ENCODE results near the gene HTR6. TPM values are rescaled to one million over a fixed set of nuclear protein-coding genes. Genes with fewer than 3 reads are reported as not detected.
A peak's percentile ranks its signal among the peaks of the same experiment; 100 is the strongest.

Gene HTR6
- total RNA-seq, 1 donor from 2014 or later = not detected

DNA sequence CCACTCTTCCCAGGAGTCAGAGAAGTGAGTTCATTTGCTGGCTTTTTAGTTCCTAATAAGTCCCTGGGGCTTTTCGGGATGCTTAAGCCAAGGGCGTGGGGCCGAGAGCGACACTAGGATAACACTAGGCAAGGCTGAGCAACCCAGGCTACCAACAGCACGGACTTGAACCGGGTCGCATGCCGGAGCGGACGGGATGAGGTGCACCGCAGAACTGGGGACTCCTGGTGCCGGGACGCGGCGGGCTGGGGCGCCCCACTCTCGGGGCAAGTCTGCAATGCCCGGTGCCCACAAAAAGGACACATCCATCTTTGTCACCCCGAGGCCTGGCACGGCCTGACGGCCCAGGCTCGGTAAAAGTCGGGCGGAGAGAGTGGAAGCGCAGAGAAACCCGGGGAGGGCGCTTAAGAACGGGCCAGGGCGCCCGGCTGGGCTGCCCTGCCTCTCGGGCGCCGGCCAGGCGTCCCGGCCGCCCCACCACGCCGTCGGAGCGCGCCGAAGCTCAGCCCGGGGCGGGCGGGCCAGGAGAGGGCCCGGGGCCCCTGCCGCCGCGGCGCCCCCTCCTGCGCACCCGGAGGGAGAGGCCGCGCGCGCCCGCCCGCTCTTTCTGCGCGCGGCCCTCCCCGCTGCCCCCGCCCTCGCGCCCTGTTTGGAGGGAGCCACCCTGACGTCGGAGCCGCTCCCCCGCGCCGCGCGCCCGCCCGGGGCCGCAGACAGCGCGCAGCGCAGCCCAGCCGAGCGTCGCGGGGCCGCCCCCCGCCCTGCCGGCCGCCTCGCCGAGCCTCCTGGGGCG lies 20.9 kb upstream of the HTR6 start, which contains the start of gene NBL1:
Gene NBL1, plus strand, starts transcription at position 710 of the 793 bp plus-strand sequence. CDS start 10,720 bp downstream, outside the sequence.
- Mint-ChIP-seq H3K4me3 (ENCODE audit: unreplicated experiment) (peak within 1 kb of the TSS; percentile 97), H3K9me3 (ENCODE audit: unreplicated experiment) (no peaks in the 10 kb centered on the region), H3K4me1 (ENCODE audit: unreplicated experiment) (peaks cover 17% of the 10 kb centered on the region), H3K27ac (ENCODE audit: unreplicated experiment) (peak within 1 kb of the TSS; percentile 67), H3K36me3 (ENCODE audit: low read depth, unreplicated experiment) (no peaks in the 10 kb centered on the region), H3K27me3 (ENCODE audit: unreplicated experiment) (peaks cover 11% of the 10 kb centered on the region)
- TF ChIP-seq, protein P1, sequence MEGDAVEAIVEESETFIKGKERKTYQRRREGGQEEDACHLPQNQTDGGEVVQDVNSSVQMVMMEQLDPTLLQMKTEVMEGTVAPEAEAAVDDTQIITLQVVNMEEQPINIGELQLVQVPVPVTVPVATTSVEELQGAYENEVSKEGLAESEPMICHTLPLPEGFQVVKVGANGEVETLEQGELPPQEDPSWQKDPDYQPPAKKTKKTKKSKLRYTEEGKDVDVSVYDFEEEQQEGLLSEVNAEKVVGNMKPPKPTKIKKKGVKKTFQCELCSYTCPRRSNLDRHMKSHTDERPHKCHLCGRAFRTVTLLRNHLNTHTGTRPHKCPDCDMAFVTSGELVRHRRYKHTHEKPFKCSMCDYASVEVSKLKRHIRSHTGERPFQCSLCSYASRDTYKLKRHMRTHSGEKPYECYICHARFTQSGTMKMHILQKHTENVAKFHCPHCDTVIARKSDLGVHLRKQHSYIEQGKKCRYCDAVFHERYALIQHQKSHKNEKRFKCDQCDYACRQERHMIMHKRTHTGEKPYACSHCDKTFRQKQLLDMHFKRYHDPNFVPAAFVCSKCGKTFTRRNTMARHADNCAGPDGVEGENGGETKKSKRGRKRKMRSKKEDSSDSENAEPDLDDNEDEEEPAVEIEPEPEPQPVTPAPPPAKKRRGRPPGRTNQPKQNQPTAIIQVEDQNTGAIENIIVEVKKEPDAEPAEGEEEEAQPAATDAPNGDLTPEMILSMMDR (IDR thresholded peaks at IDR 0.05; ENCODE audit: unreplicated experiment) = no peak
- no peak for DNase-seq (ENCODE audit: low spot score)

DNA sequence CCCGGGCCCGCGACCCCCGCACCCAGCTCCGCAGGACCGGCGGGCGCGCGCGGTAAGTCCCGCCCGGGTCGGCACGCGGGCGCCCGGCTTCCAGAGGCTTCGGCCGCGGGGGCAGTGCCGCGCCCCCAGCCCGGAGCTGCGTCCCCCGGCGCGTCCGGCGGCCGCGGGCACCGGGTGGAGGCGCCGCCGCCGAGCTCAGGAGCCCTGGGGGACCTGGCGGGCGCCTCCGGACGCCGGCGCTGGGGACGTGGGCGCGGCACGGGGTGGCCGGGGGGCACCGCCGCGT lies 20.3 kb upstream of the HTR6 start:
- no peak for DNase-seq (ENCODE audit: low spot score)
- no peak overlapping the region for H3K4me3 Mint-ChIP-seq (ENCODE audit: unreplicated experiment)
- no peak overlapping the region for H3K27ac Mint-ChIP-seq (ENCODE audit: unreplicated experiment)
- H3K4me1 Mint-ChIP-seq (ENCODE audit: unreplicated experiment) = peaks cover 17% of the 10 kb centered on the region
- H3K36me3 Mint-ChIP-seq (ENCODE audit: low read depth, unreplicated experiment) = no peaks in the 10 kb centered on the region
- H3K27me3 Mint-ChIP-seq (ENCODE audit: unreplicated experiment) = peaks cover 11% of the 10 kb centered on the region
- H3K9me3 Mint-ChIP-seq (ENCODE audit: unreplicated experiment) = no peaks in the 10 kb centered on the region
- TF ChIP-seq, protein P1 (IDR thresholded peaks at IDR 0.05; ENCODE audit: unreplicated experiment) = no peak

GRCh38 chr1:19644681-19645410 lies 19.8 kb upstream of the HTR6 start:
- Mint-ChIP-seq H3K4me1 (ENCODE audit: unreplicated experiment) (peaks cover 17% of the 10 kb centered on the region), H3K9me3 (ENCODE audit: unreplicated experiment) (no peaks in the 10 kb centered on the region), H3K27me3 (ENCODE audit: unreplicated experiment) (peaks cover 11% of the 10 kb centered on the region), H3K27ac (ENCODE audit: unreplicated experiment) (peak overlapping the region; percentile 61), H3K4me3 (ENCODE audit: unreplicated experiment) (peak overlapping the region; percentile 97), H3K36me3 (ENCODE audit: low read depth, unreplicated experiment) (no peaks in the 10 kb centered on the region)
- DNase-seq (ENCODE audit: low spot score) = peak; percentile 45
- TF ChIP-seq, protein P1 (IDR thresholded peaks at IDR 0.05; ENCODE audit: unreplicated experiment) = no peak

- H3K4me3 Mint-ChIP-seq (ENCODE audit: unreplicated experiment) = peak overlapping the region; percentile 51
- no peaks in the 10 kb centered on the region for H3K9me3 Mint-ChIP-seq (ENCODE audit: unreplicated experiment)
- H3K36me3 Mint-ChIP-seq (ENCODE audit: low read depth, unreplicated experiment) = no peaks in the 10 kb centered on the region
- H3K27me3 Mint-ChIP-seq (ENCODE audit: unreplicated experiment) = peaks cover 11% of the 10 kb centered on the region
- H3K4me1 Mint-ChIP-seq (ENCODE audit: unreplicated experiment) = peaks cover 14% of the 10 kb centered on the region
- TF ChIP-seq, protein P1 (IDR thresholded peaks at IDR 0.05; ENCODE audit: unreplicated experiment) = no peak
- H3K27ac Mint-ChIP-seq (ENCODE audit: unreplicated experiment) = no peak overlapping the region
- DNase-seq (ENCODE audit: low spot score) = no peak
Observed at GRCh38 chr1:19645411-19646251, 19.0 kb upstream of the HTR6 start.
